T-cell (primary cell): Measurements from ENCODE around the gene SLC7A6OS. TPM values are rescaled to one million over a fixed set of nuclear protein-coding genes. Genes with fewer than 3 reads are reported as not detected.
A peak's percentile ranks its signal among the peaks of the same experiment; 100 is the strongest.

ENCODE experiments used
- ATAC-seq, 4 experiments: fragments of 200-7000 bp in 3 of 4; fragments of 150-1000 bp in 1 of 4; cut with Tn5 transposase; replicated peaks in 1 of 4; 1 replicate in 3 of 4; 2 replicates in 1 of 4; pipeline ENCODE4 v1.10.0; 2021; ENCODE audit warnings: moderate library complexity in 3 of 4, mild to moderate bottlenecking in 2 of 4, moderate number of reproducible peaks in 1 of 4
- CTCF ChIA-PET, 2 donors: fragments of 300-600 bp; sonication (Branson Sonifier 250); formaldehyde crosslinking; loops; one replicate each; lab custom pipeline; 2022; ENCODE audit warnings: antibody characterized with exemption in 2 of 2; lab: Charles Lee
- POLR2A ChIA-PET, 2 donors: fragments of 300-600 bp; sonication (Branson Sonifier 250); formaldehyde crosslinking; loops; one replicate each; lab custom pipeline; 2022; ENCODE audit warnings: antibody characterized with exemption in 2 of 2; lab: Charles Lee
- DNase-seq, 35 experiments: peaks; one replicate each; pipeline versions ENCODE4 v3.0.0 to v3.0.0-alpha.2; 2013 to 2023
- H3K27ac ChIP-seq: one replicate; pipeline ENCODE4 v1.5.1; 2013; ENCODE audit warnings: low read length
- H3K27me3 ChIP-seq, 2 experiments: replicated peaks in 1 of 2; 1 replicate in 1 of 2; 2 replicates in 1 of 2; pipeline versions ENCODE4 v1.6.1 to v1.7.0; 2013; ENCODE audit warnings: low read length in 1 of 2, mixed read lengths in 1 of 2; ENCODE audit not compliant: control insufficient read depth in 2 of 2, insufficient read depth in 2 of 2; ENCODE audit errors: extremely low read depth in 1 of 2
- H3K36me3 ChIP-seq, 2 donors: 1 replicate in 1 of 2; 2 replicates in 1 of 2; pipeline versions ENCODE4 v1.6.1 to v1.7.0; 2013; ENCODE audit warnings: low read length in 1 of 2; ENCODE audit not compliant: control insufficient read depth in 2 of 2, insufficient read depth in 1 of 2; ENCODE audit errors: extremely low read depth in 1 of 2
- H3K4me1 ChIP-seq, 2 experiments: 1 replicate in 1 of 2; 2 replicates in 1 of 2; pipeline versions ENCODE4 v1.6.1 to v1.7.0; 2013; ENCODE audit warnings: low read length in 2 of 2, mixed read lengths in 1 of 2; ENCODE audit not compliant: insufficient read depth in 2 of 2, control insufficient read depth in 1 of 2; ENCODE audit errors: extremely low read depth in 1 of 2
- H3K4me3 ChIP-seq, 2 donors: 1 replicate in 1 of 2; 2 replicates in 1 of 2; pipeline versions ENCODE4 v1.5.1 to v1.7.0; 2013; ENCODE audit warnings: mild to moderate bottlenecking in 2 of 2, low read length in 1 of 2, moderate library complexity in 1 of 2; ENCODE audit not compliant: control insufficient read depth in 1 of 2; ENCODE audit errors: extremely low read depth in 1 of 2
- H3K9me3 ChIP-seq: 2 replicates; pipeline ENCODE4 v1.7.0; 2013
- H3K27ac Mint-ChIP-seq, 2 donors: one replicate each; pipeline ENCODE4 v1.8.0; 2020 to 2021; ENCODE audit warnings: mild to moderate bottlenecking in 2 of 2, mixed read lengths in 2 of 2
- H3K27me3 Mint-ChIP-seq, 2 donors: one replicate each; pipeline ENCODE4 v1.8.0; 2021 to 2022; ENCODE audit warnings: mixed read lengths in 2 of 2
- H3K36me3 Mint-ChIP-seq: one replicate; pipeline ENCODE4 v1.8.0; 2021; ENCODE audit warnings: mixed read lengths
- H3K4me1 Mint-ChIP-seq, 3 donors: one replicate each; pipeline ENCODE4 v1.8.0; 2020 to 2022; ENCODE audit warnings: mixed read lengths in 3 of 3, mild to moderate bottlenecking in 1 of 3
- H3K4me3 Mint-ChIP-seq, 3 donors: one replicate each; pipeline ENCODE4 v1.8.0; 2020 to 2022; ENCODE audit warnings: mild to moderate bottlenecking in 3 of 3, mixed read lengths in 3 of 3, moderate library complexity in 3 of 3
- H3K9me3 Mint-ChIP-seq, 3 donors: one replicate each; pipeline ENCODE4 v1.8.0; 2020 to 2022; ENCODE audit warnings: mixed read lengths in 3 of 3
- WGBS: methylation state at CpG from one replicate; pipeline ENCODE4 v1.1.5; 2013; ENCODE audit warnings: missing lambda C conversion rate; ENCODE audit not compliant: insufficient coverage; 5-methylcytosine and 5-hydroxymethylcytosine counted together
- total RNA-seq, 35 experiments: library from RNA in 6 of 35; stranded (reverse) in 6 of 35; fragments of 120-200 nt in 1 of 35; gene quantifications; one replicate each; pipeline versions ENCODE4 v1.2.1 to v1.2.4 and lab custom pipeline; 2013 to 2026

The SLC7A6OS gene
- total RNA-seq, 5 donors from 2014 or later (not counting 1 experiment from before 2014, with no cell fraction given), result 42.5 to 50.3 (median 43.9) TPM

DNA sequence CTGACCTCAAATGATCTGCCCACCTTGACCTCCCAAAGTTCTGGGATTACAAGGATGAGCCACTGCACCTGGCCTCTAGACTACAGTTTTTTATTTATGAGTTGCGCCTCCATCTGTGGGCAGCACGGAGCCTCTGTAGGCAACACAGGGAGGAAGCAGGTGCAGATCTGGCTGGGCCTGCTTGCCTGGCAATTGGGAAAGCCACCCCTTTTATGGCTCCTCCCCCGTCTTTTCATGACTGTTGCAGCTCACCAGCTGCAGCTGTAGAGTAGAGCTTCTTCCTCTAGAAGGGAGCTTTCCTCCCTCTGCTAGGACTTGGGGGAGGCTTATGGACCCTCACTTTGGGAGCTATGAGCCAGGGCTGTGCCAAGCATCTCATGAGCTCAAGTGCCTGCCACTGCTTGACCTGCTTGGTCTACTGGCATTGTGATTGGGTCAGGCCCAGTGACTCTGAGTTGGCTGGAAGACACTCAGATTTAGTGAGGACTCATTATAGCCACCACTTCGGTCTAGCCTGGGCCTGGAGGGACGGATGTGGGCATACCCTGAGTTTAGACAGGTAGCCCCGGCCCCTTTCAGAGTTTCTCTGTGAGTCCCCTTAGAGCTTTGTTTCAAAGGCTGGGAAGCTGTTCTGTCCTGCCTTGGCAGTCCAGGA, 53.4 kb downstream of the SLC7A6OS start:
- CTCF ChIA-PET, result interaction anchor here in 1 of 2 donors (0.6 to 1.2 kb wide), 2 partner anchors 23 to 72 kb away, joined by 4 to 6 read pairs; no protein-coding TSS in a partner anchor
- DNase-seq (peak in 6 of 35 experiments; percentile 32 to 55 (median 42)), ATAC-seq (peak; percentile 41 to 83 (median 44))
- peaks cover 2 to 19% of the 10 kb centered on the region in 2 experiments for H3K4me1 ChIP-seq
- H3K27me3 ChIP-seq, result no peaks in the 10 kb centered on the region
- peak overlapping the region; percentile 25 to 54 for H3K27ac Mint-ChIP-seq
- H3K4me1 Mint-ChIP-seq, result peaks cover 9 to 18% (median 17%) of the 10 kb centered on the region in 3 donors
- no peak overlapping the region for H3K4me3 ChIP-seq
- no peaks in the 10 kb centered on the region for H3K27me3 Mint-ChIP-seq
- peaks cover 8 to 39% of the 10 kb centered on the region in 2 donors for H3K36me3 ChIP-seq
- H3K9me3 Mint-ChIP-seq, result no peaks in the 10 kb centered on the region
- peaks cover 18% of the 10 kb centered on the region for H3K36me3 Mint-ChIP-seq
- H3K9me3 ChIP-seq, result no peaks in the 10 kb centered on the region
- H3K27ac ChIP-seq, result no peak overlapping the region
- WGBS, result 70% methylated on average over 6 of the region's 6 CpGs
- POLR2A ChIA-PET, result interaction anchor here in 1 of 2 donors (0.5 kb wide), 1 partner anchor 484 kb away, joined by 8 read pairs; no protein-coding TSS in a partner anchor
- H3K4me3 Mint-ChIP-seq, result no peak overlapping the region

DNA sequence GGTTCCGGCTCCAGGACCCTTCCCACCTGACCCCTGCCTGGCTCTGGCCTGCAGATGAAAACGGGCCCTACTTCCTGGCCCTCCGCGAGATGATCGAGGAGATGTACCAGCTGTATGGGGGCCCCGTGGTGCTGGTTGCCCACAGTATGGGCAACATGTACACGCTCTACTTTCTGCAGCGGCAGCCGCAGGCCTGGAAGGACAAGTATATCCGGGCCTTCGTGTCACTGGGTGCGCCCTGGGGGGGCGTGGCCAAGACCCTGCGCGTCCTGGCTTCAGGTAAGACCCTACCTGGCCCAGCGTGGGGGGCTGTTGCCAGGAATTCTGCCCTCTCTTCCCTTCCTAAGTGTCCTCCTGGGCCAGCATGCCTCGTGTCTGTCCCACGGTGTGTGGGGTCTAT, 55.0 kb downstream of the SLC7A6OS start:
- H3K4me3 ChIP-seq, result no peak overlapping the region
- Mint-ChIP-seq H3K4me3 (no peak overlapping the region), H3K36me3 (peaks cover 27% of the 10 kb centered on the region), H3K4me1 (peaks cover 3 to 12% (median 8%) of the 10 kb centered on the region in 3 donors), H3K9me3 (no peaks in the 10 kb centered on the region), H3K27ac (no peak overlapping the region), H3K27me3 (no peaks in the 10 kb centered on the region)
- no peaks in the 10 kb centered on the region for H3K9me3 ChIP-seq
- ATAC-seq (no peak), DNase-seq (no peak)
- H3K27me3 ChIP-seq, result no peaks in the 10 kb centered on the region
- ChIA-PET CTCF (interaction anchor here (0.6 to 0.9 kb wide), 2 partner anchors 8 to 86 kb away, joined by 3 to 9 read pairs; partner anchors contain the start of gene SLC7A6 (in 1 of the 2)), POLR2A (no interaction called here)
- H3K27ac ChIP-seq, result no peak overlapping the region
- H3K36me3 ChIP-seq, result peaks cover 8 to 45% of the 10 kb centered on the region in 2 donors
- peaks cover 2 to 8% of the 10 kb centered on the region in 2 experiments for H3K4me1 ChIP-seq
- 94% methylated on average over 18 of the region's 18 CpGs for WGBS

DNA sequence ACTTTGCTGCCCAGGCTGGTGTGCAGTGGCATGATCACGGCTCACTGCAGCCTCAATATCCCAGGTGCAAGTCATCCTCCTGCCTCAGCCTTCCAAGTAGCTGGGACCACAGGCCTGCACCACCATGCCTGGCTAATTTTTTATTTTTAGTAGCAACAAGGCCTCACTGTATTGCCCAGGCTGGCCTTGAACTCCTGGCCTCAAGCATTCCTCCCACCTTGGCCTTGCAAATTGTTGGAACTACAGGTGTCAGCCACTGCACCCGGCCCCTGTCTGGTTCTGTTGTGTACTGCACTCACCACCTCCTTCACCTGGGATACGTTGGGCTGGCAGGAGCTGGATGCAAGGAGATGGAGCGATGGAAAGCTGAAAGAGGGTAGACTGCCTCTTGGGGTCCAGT, 57.0 kb downstream of the SLC7A6OS start:
- CTCF ChIA-PET, result no interaction called here
- H3K4me1 ChIP-seq, result peaks cover 2 to 8% of the 10 kb centered on the region in 2 experiments
- ATAC-seq (no peak), DNase-seq (no peak)
- no peaks in the 10 kb centered on the region for H3K9me3 ChIP-seq
- POLR2A ChIA-PET, result no interaction called here
- H3K4me1 Mint-ChIP-seq, result peaks cover 3 to 12% (median 8%) of the 10 kb centered on the region in 3 donors
- peaks cover 25% of the 10 kb centered on the region for H3K36me3 Mint-ChIP-seq
- H3K27ac ChIP-seq, result no peak overlapping the region
- no peak overlapping the region for H3K4me3 ChIP-seq
- no peak overlapping the region for H3K4me3 Mint-ChIP-seq
- H3K27me3 ChIP-seq, result no peaks in the 10 kb centered on the region
- no peak overlapping the region for H3K27ac Mint-ChIP-seq
- H3K9me3 Mint-ChIP-seq, result no peaks in the 10 kb centered on the region
- WGBS, result 100% methylated on average over 1 of the region's 4 CpGs
- H3K27me3 Mint-ChIP-seq, result no peaks in the 10 kb centered on the region
- H3K36me3 ChIP-seq, result peaks cover 7 to 43% of the 10 kb centered on the region in 2 donors

DNA sequence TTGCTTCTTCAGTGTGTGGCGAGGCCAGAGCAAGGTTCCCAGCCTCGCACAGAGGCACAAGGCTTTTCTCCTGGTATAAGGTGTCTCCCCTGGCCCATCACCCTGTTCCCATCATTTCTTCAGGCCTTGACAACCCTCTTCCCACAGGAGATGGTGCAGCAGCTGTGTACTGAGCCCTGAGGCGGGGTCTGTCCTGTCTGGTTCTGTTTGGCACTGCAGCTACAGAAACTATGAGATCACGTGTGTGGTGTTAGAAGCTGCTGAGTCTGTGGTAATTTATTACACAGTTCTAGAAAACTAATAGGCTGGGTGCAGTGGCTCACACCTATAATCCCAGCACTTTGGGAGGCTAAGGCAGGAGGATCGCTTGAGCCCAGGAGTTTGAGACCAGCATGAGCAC, 58.4 kb downstream of the SLC7A6OS start:
- WGBS, result 87% methylated on average over 3 of the region's 5 CpGs
- H3K27ac ChIP-seq, result no peak overlapping the region

DNA sequence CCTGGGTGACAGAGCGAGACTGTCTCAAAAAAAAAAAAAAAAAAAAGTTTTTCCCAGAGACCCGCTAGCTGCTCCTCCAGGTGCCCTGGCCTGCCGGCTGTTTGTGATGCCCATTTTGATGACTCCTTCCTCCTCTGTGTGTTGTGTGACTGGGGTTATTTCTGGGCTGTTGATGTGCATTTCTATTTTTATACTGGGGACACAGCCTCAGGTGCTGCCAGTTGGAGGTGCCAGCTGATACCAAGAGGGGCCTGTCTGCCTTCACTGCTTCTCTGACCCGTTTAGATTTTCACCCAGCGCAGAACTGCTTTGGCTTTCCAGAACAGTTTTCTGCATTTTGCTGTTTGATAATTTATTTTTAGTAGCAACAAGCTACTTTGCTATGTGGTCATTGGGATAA, 58.9 kb downstream of the SLC7A6OS start:
- no peaks in the 10 kb centered on the region for H3K27me3 ChIP-seq
- no peak for ATAC-seq
- H3K9me3 ChIP-seq, result no peaks in the 10 kb centered on the region
- no peak overlapping the region for H3K4me3 Mint-ChIP-seq
- H3K4me1 ChIP-seq, result peaks cover 0 to 6% of the 10 kb centered on the region in 2 experiments
- no peak overlapping the region for H3K4me3 ChIP-seq
- POLR2A ChIA-PET, result interaction anchor here in 1 of 2 donors (0.6 kb wide), 2 partner anchors 11 to 51 kb away, joined by 3 read pairs; no protein-coding TSS in a partner anchor
- peaks cover 20% of the 10 kb centered on the region for H3K36me3 Mint-ChIP-seq
- H3K27ac Mint-ChIP-seq, result no peak overlapping the region
- H3K27me3 Mint-ChIP-seq, result no peaks in the 10 kb centered on the region
- no peak for DNase-seq
- CTCF ChIA-PET, result interaction anchor here (0.6 to 1.0 kb wide), 2 partner anchors 10 to 13 kb away, joined by 3 read pairs; no protein-coding TSS in a partner anchor
- peaks cover 1 to 15% (median 2%) of the 10 kb centered on the region in 3 donors for H3K4me1 Mint-ChIP-seq
- 67% methylated on average over 2 of the region's 5 CpGs for WGBS
- H3K9me3 Mint-ChIP-seq, result no peaks in the 10 kb centered on the region
- no peak overlapping the region for H3K27ac ChIP-seq
- H3K36me3 ChIP-seq, result peaks cover 7 to 43% of the 10 kb centered on the region in 2 donors

More for the DNA sequence above, 58.4 kb downstream of the SLC7A6OS start:
- H3K27me3 ChIP-seq, result no peaks in the 10 kb centered on the region
- ATAC-seq (no peak), DNase-seq (no peak)
- peaks cover 0 to 9% of the 10 kb centered on the region in 2 experiments for H3K4me1 ChIP-seq
- H3K9me3 ChIP-seq, result no peaks in the 10 kb centered on the region
- Mint-ChIP-seq H3K4me1 (peaks cover 2 to 13% (median 4%) of the 10 kb centered on the region in 3 donors), H3K9me3 (no peaks in the 10 kb centered on the region), H3K4me3 (no peak overlapping the region), H3K27me3 (no peaks in the 10 kb centered on the region), H3K27ac (no peak overlapping the region), H3K36me3 (peaks cover 23% of the 10 kb centered on the region)
- H3K4me3 ChIP-seq, result no peak overlapping the region
- POLR2A ChIA-PET, result no interaction called here
- peaks cover 7 to 43% of the 10 kb centered on the region in 2 donors for H3K36me3 ChIP-seq
- CTCF ChIA-PET, result interaction anchor here (0.6 to 1.0 kb wide), 2 partner anchors 9 to 14 kb away, joined by 3 read pairs; no protein-coding TSS in a partner anchor

DNA sequence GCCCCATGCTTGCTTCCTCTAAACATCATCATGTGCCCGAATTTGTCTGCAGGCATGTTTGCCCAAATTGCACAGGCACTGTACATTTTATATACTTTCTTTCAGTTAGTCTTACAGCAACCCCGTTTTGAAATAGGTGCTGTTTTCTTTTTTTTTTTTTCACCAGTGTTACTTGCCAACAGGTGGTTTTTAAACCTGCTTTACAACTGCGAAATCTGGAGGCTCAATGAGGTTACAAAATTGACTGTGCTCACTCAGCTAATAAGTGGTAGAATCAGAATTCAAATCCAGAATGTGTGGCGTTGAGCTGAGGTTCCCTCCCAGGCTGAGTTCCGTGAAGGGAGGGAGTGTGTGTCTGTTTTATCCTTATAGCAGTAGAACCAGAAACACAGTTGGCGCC, 59.8 kb downstream of the SLC7A6OS start:
- ATAC-seq (no peak), DNase-seq (no peak)
- no peak overlapping the region for H3K4me3 Mint-ChIP-seq
- no peak overlapping the region for H3K4me3 ChIP-seq
- H3K27me3 Mint-ChIP-seq, result no peaks in the 10 kb centered on the region
- ChIA-PET CTCF (no interaction called here), POLR2A (no interaction called here)
- H3K4me1 Mint-ChIP-seq, result peaks cover 10 to 22% (median 10%) of the 10 kb centered on the region in 3 donors
- H3K27ac Mint-ChIP-seq, result no peak overlapping the region
- no peaks in the 10 kb centered on the region for H3K9me3 Mint-ChIP-seq
- no peaks in the 10 kb centered on the region for H3K27me3 ChIP-seq
- no peaks in the 10 kb centered on the region for H3K9me3 ChIP-seq
- WGBS, result 97% methylated on average over 5 of the region's 6 CpGs
- peaks cover under 1 to 14% of the 10 kb centered on the region in 2 experiments for H3K4me1 ChIP-seq
- no peak overlapping the region for H3K27ac ChIP-seq
- H3K36me3 ChIP-seq, result peaks cover 7 to 40% of the 10 kb centered on the region in 2 donors
- peaks cover 17% of the 10 kb centered on the region for H3K36me3 Mint-ChIP-seq
